Mucosa of rectum (tissue), 2 donors: Measurements from ENCODE around the gene MCTP2.
A peak's percentile ranks its signal among the peaks of the same experiment; 100 is the strongest.

ENCODE experiments used
- H3K27ac ChIP-seq, 2 donors: one replicate each; pipeline ENCODE4 v1.7.0; 2013; ENCODE audit warnings: inconsistent platforms in 2 of 2, low read depth in 2 of 2, low read length in 2 of 2
- H3K27me3 ChIP-seq, 2 donors: one replicate each; pipeline ENCODE4 v1.7.0; 2013; ENCODE audit warnings: low read length in 2 of 2; ENCODE audit not compliant: control insufficient read depth in 2 of 2, insufficient read depth in 2 of 2
- H3K36me3 ChIP-seq, 2 donors: one replicate each; pipeline ENCODE4 v1.7.0; 2013; ENCODE audit warnings: low read length in 2 of 2; ENCODE audit not compliant: control insufficient read depth in 2 of 2, insufficient read depth in 2 of 2
- H3K4me1 ChIP-seq, 2 donors: one replicate each; pipeline ENCODE4 v1.7.0; 2013; ENCODE audit warnings: low read length in 2 of 2, mild to moderate bottlenecking in 1 of 2; ENCODE audit not compliant: control insufficient read depth in 2 of 2, insufficient read depth in 2 of 2
- H3K4me3 ChIP-seq, 2 donors: one replicate each; pipeline ENCODE4 v1.7.0; 2013; ENCODE audit warnings: low read length in 2 of 2
- H3K9ac ChIP-seq, 2 donors: one replicate each; pipeline ENCODE4 v1.7.0; 2013; ENCODE audit warnings: low read length in 2 of 2, low read depth in 1 of 2, mild to moderate bottlenecking in 1 of 2
- H3K9me3 ChIP-seq, 2 donors: one replicate each; pipeline ENCODE4 v1.7.0; 2013; ENCODE audit warnings: low read length in 2 of 2; ENCODE audit not compliant: control insufficient read depth in 2 of 2
- donor health status: healthy.
- donor health status: Normal muscosa, but diverticular disease.

The MCTP2 gene

GRCh38 chr15:94230883-94231722 is at the start of gene MCTP2:
MCTP2 (plus strand) TSS chr15:94231561; CDS start chr15:94298266, 66,705 bp downstream.
- Histone ChIP-seq H3K4me1 (peaks cover 21 to 31% of the 10 kb centered on the region in 2 donors), H3K9ac (peak within 1 kb of the TSS; percentile 89 to 91), H3K9me3 (no peaks in the 10 kb centered on the region), H3K36me3 (no peaks in the 10 kb centered on the region), H3K27ac (peak within 1 kb of the TSS; percentile 93 to 94), H3K27me3 (no peaks in the 10 kb centered on the region), H3K4me3 (peak within 1 kb of the TSS; percentile 92 to 98)

GRCh38 chr15:94182883-94183282 is 48.5 kb upstream of the MCTP2 start:
- Histone ChIP-seq H3K4me3 (no peak overlapping the region), H3K27ac (no peak overlapping the region), H3K36me3 (no peaks in the 10 kb centered on the region), H3K4me1 (no peaks in the 10 kb centered on the region), H3K9me3 (no peaks in the 10 kb centered on the region), H3K9ac (no peak overlapping the region), H3K27me3 (no peaks in the 10 kb centered on the region)

- no peak overlapping the region for H3K27ac ChIP-seq
- no peaks in the 10 kb centered on the region for H3K9me3 ChIP-seq
- H3K4me3 ChIP-seq, result no peak overlapping the region
- no peak overlapping the region for H3K9ac ChIP-seq
- no peaks in the 10 kb centered on the region for H3K27me3 ChIP-seq
- no peaks in the 10 kb centered on the region for H3K36me3 ChIP-seq
- no peaks in the 10 kb centered on the region for H3K4me1 ChIP-seq
Observed at GRCh38 chr15:94185547-94186236, 45.7 kb upstream of the MCTP2 start.

- H3K27me3 ChIP-seq, result no peaks in the 10 kb centered on the region
- H3K9me3 ChIP-seq, result no peaks in the 10 kb centered on the region
- H3K4me1 ChIP-seq, result no peaks in the 10 kb centered on the region
- no peak overlapping the region for H3K9ac ChIP-seq
- no peaks in the 10 kb centered on the region for H3K36me3 ChIP-seq
- no peak overlapping the region for H3K27ac ChIP-seq
- no peak overlapping the region for H3K4me3 ChIP-seq
Observed at GRCh38 chr15:94186770-94187331, 44.5 kb upstream of the MCTP2 start.

- no peaks in the 10 kb centered on the region for H3K4me1 ChIP-seq
- H3K27me3 ChIP-seq, result no peaks in the 10 kb centered on the region
- H3K36me3 ChIP-seq, result no peaks in the 10 kb centered on the region
- no peak overlapping the region for H3K4me3 ChIP-seq
- no peaks in the 10 kb centered on the region for H3K9me3 ChIP-seq
- H3K9ac ChIP-seq, result no peak overlapping the region
- no peak overlapping the region for H3K27ac ChIP-seq
Observed at GRCh38 chr15:94193906-94194305, 37.5 kb upstream of the MCTP2 start.

GRCh38 chr15:94196531-94196930 is 34.8 kb upstream of the MCTP2 start:
- Histone ChIP-seq H3K4me3 (no peak overlapping the region), H3K4me1 (no peaks in the 10 kb centered on the region), H3K9me3 (no peaks in the 10 kb centered on the region), H3K27ac (no peak overlapping the region), H3K36me3 (no peaks in the 10 kb centered on the region), H3K9ac (no peak overlapping the region), H3K27me3 (no peaks in the 10 kb centered on the region)

- no peaks in the 10 kb centered on the region for H3K36me3 ChIP-seq
- H3K9me3 ChIP-seq, result no peaks in the 10 kb centered on the region
- H3K9ac ChIP-seq, result no peak overlapping the region
- no peaks in the 10 kb centered on the region for H3K4me1 ChIP-seq
- no peak overlapping the region for H3K27ac ChIP-seq
- H3K27me3 ChIP-seq, result no peaks in the 10 kb centered on the region
- H3K4me3 ChIP-seq, result no peak overlapping the region
Observed at GRCh38 chr15:94198633-94199032, 32.7 kb upstream of the MCTP2 start.

- H3K9me3 ChIP-seq, result no peaks in the 10 kb centered on the region
- no peaks in the 10 kb centered on the region for H3K4me1 ChIP-seq
- no peak overlapping the region for H3K27ac ChIP-seq
- no peaks in the 10 kb centered on the region for H3K36me3 ChIP-seq
- no peaks in the 10 kb centered on the region for H3K27me3 ChIP-seq
- no peak overlapping the region for H3K9ac ChIP-seq
- no peak overlapping the region for H3K4me3 ChIP-seq
Observed at GRCh38 chr15:94199725-94200124, 31.6 kb upstream of the MCTP2 start.

GRCh38 chr15:94203306-94203705 is 28.1 kb upstream of the MCTP2 start:
- H3K4me3 ChIP-seq, result no peak overlapping the region
- H3K9ac ChIP-seq, result no peak overlapping the region
- H3K36me3 ChIP-seq, result no peaks in the 10 kb centered on the region
- no peaks in the 10 kb centered on the region for H3K27me3 ChIP-seq
- H3K9me3 ChIP-seq, result no peaks in the 10 kb centered on the region
- H3K4me1 ChIP-seq, result no peaks in the 10 kb centered on the region
- H3K27ac ChIP-seq, result no peak overlapping the region

- Histone ChIP-seq H3K27ac (no peak overlapping the region), H3K27me3 (no peaks in the 10 kb centered on the region), H3K4me1 (no peaks in the 10 kb centered on the region), H3K36me3 (no peaks in the 10 kb centered on the region), H3K9ac (no peak overlapping the region), H3K4me3 (no peak overlapping the region), H3K9me3 (no peaks in the 10 kb centered on the region)
Observed at GRCh38 chr15:94205366-94205765, 26.0 kb upstream of the MCTP2 start.
